ENCODE results near the gene GIMAP6.
"Not testable (repeated sequence)": the region's sequence is repeated elsewhere in the genome, so short reads cannot be mapped to it uniquely, and the experiment has no call there.

The GIMAP6 gene

DNA sequence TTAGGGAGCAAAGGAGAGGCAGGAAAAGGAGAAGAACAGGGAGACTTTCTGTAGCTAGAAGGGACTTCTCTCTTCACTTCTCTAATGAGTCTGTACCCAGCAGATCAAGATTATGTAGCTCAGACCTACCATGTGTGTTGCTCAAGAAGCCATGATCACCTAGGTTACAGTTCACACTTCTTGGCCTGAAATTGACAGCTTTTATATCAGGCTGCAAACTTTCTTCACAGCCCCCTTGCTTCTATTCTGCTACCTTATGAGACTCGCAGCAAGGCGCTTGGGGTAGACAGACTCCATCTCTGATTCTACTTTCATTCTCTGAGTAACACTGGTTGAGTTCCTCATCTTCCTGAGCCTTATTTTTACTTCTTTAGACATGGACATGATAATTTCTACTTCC, 33.7 kb upstream of the GIMAP6 start:
- Histone ChIP-seq H3K36me3 (ENCODE audit: insufficient read depth, low read length) (no peaks in the 10 kb centered on the region), H3K27ac (ENCODE audit: low read depth, low read length) (no peak overlapping the region), H3K4me1 (ENCODE audit: control insufficient read depth, insufficient read depth, low read length, unreplicated experiment) (no peaks in the 10 kb centered on the region), H3K4me3 (ENCODE audit: low read depth, low read length) (no peak overlapping the region), H2AFZ (ENCODE audit: low read length, unreplicated experiment) (no peak overlapping the region), H3K79me2 (ENCODE audit: control insufficient read depth, insufficient read depth, low read length, unreplicated experiment) (no peaks in the 10 kb centered on the region), H3K27me3 (ENCODE audit: insufficient read depth, low read length) (no peaks in the 10 kb centered on the region)

- Histone ChIP-seq H3K27ac (ENCODE audit: low read depth, low read length) (no peak overlapping the region), H3K4me1 (ENCODE audit: control insufficient read depth, insufficient read depth, low read length, unreplicated experiment) (no peaks in the 10 kb centered on the region), H3K36me3 (ENCODE audit: insufficient read depth, low read length) (no peaks in the 10 kb centered on the region), H3K4me3 (ENCODE audit: low read depth, low read length) (no peak overlapping the region), H3K79me2 (ENCODE audit: control insufficient read depth, insufficient read depth, low read length, unreplicated experiment) (no peaks in the 10 kb centered on the region), H3K27me3 (ENCODE audit: insufficient read depth, low read length) (no peaks in the 10 kb centered on the region), H2AFZ (ENCODE audit: low read length, unreplicated experiment) (no peak overlapping the region)
Measured at GRCh38 chr7:150665089-150665748, 33.0 kb upstream of the GIMAP6 start.

DNA sequence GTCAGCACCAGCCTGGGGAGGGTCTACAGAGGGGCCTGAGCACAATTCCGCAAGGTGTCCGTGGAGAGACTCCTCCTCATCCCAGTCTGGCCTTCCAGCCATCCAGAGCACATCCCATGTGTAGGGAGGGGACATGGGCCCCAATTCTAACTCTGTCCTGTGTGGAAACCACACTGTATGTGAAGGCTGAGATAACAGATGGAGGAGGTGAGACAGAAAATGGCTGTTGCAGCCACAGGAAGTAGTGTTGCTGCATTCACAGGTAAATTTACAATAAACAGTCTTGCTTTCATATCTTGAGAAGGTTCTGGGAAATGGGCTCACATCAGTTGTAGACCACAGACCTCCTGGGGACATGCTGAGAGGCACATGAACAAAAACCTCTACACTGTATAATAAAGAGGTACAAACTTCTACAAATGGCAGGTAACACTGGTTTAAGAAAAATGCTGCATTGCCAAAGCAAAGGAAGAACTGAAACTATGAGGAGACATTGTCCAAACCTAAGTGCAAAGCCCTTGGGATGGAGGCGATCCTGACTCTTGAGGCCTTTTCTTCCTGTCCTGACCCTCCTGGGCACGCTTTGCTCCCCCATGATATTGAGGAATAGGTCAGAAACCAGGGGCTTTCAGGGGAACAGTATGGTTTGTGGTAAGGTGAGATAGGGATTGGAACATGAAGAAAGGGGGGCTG, 31.8 kb upstream of the GIMAP6 start:
- no peak overlapping the region for H3K4me3 ChIP-seq (ENCODE audit: low read depth, low read length)
- no peak overlapping the region for H3K27ac ChIP-seq (ENCODE audit: low read depth, low read length)
- no peaks in the 10 kb centered on the region for H3K79me2 ChIP-seq (ENCODE audit: control insufficient read depth, insufficient read depth, low read length, unreplicated experiment)
- no peak overlapping the region for H2AFZ ChIP-seq (ENCODE audit: low read length, unreplicated experiment)
- no peaks in the 10 kb centered on the region for H3K4me1 ChIP-seq (ENCODE audit: control insufficient read depth, insufficient read depth, low read length, unreplicated experiment)
- H3K36me3 ChIP-seq (ENCODE audit: insufficient read depth, low read length) = no peaks in the 10 kb centered on the region
- no peaks in the 10 kb centered on the region for H3K27me3 ChIP-seq (ENCODE audit: insufficient read depth, low read length)

- H3K36me3 ChIP-seq (ENCODE audit: insufficient read depth, low read length); H3K79me2 ChIP-seq (ENCODE audit: control insufficient read depth, insufficient read depth, low read length, unreplicated experiment); H3K27ac ChIP-seq (ENCODE audit: low read depth, low read length); H3K4me3 ChIP-seq (ENCODE audit: low read depth, low read length); H2AFZ ChIP-seq (ENCODE audit: low read length, unreplicated experiment); H3K27me3 ChIP-seq (ENCODE audit: insufficient read depth, low read length); H3K4me1 ChIP-seq (ENCODE audit: control insufficient read depth, insufficient read depth, low read length, unreplicated experiment): not testable (repeated sequence)
Measured at GRCh38 chr7:150662821-150663220, 30.6 kb upstream of the GIMAP6 start.

DNA sequence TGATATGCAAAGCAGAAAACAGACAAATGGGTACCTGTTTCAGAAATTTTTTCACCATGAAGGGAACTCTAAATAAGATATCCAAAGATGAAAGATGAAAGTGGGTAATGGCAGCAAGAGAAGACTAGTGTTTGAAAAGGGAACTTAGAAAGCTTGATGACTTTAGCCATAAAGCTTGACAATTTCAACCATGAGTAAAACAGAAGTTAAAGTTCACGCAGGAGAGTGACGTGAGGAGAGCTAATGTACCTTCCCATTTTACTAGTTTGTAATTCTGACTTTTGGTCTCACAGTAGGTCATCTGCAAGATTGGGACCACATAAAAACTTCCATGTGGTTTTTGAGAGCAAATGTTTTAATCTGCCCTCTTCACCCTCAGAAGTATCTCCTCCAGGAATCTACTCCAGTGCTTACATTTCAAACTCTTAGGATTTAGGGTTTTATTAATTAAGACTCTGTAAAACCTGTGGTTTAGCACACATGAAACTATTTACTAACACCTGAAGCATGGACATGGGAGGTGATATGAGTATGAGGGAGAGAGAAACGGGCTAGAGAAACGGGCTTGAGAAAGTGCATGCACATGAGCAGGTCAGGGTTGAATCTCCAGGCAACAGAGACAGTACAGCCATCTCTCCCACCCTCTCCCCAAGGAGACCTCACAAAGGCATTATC, 28.9 kb upstream of the GIMAP6 start:
- Histone ChIP-seq H3K4me1 (ENCODE audit: control insufficient read depth, insufficient read depth, low read length, unreplicated experiment) (no peaks in the 10 kb centered on the region), H2AFZ (ENCODE audit: low read length, unreplicated experiment) (no peak overlapping the region), H3K4me3 (ENCODE audit: low read depth, low read length) (no peak overlapping the region), H3K36me3 (ENCODE audit: insufficient read depth, low read length) (no peaks in the 10 kb centered on the region), H3K27me3 (ENCODE audit: insufficient read depth, low read length) (no peaks in the 10 kb centered on the region), H3K27ac (ENCODE audit: low read depth, low read length) (no peak overlapping the region), H3K79me2 (ENCODE audit: control insufficient read depth, insufficient read depth, low read length, unreplicated experiment) (no peaks in the 10 kb centered on the region)

DNA sequence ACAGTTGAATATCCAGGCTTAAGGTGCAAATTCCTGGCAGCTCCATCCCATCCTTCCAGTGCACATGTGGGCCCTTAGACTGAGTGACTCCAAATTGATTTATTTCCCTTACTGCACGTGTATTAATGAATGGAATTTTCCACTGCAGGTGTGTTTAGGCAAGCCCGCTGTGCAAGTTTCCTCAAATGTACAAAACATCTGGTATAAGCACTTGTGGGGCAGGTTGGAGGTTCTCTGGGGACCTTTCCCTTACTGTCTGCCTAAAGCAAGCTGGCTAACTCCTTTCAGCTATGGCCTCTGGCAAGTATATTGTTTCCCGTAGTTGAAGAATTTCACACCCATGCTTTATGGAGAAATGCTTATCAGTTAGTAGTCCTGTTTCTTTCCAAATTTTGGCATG, 25.3 kb upstream of the GIMAP6 start:
- H3K4me1 ChIP-seq (ENCODE audit: control insufficient read depth, insufficient read depth, low read length, unreplicated experiment) = no peaks in the 10 kb centered on the region

DNA sequence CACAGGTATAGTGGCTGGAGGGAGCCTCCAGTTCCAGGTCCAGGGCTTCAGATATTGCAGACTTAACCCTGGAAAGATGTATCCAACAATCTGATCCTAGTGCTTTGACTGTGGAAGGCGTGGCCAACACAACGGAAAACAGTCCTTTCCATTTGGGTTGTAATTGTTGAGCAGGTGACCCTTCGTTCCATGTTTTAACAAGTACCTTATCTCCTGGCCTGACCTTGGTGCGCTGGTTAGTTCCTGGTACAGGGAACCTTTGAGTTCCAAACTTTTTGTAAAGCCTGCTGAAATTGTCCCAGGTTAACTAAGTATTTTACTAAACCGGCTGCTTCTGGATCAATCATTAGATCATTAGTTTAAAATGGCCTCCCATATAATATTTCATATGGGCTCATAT, 23.9 kb upstream of the GIMAP6 start:
- H3K4me3 ChIP-seq (ENCODE audit: low read depth, low read length) = no peak overlapping the region
- no peaks in the 10 kb centered on the region for H3K79me2 ChIP-seq (ENCODE audit: control insufficient read depth, insufficient read depth, low read length, unreplicated experiment)
- H3K36me3 ChIP-seq (ENCODE audit: insufficient read depth, low read length) = no peaks in the 10 kb centered on the region
- no peaks in the 10 kb centered on the region for H3K4me1 ChIP-seq (ENCODE audit: control insufficient read depth, insufficient read depth, low read length, unreplicated experiment)
- H3K27ac ChIP-seq (ENCODE audit: low read depth, low read length) = no peak overlapping the region
- no peak overlapping the region for H2AFZ ChIP-seq (ENCODE audit: low read length, unreplicated experiment)
- H3K27me3 ChIP-seq (ENCODE audit: insufficient read depth, low read length) = no peaks in the 10 kb centered on the region

More for the DNA sequence above, 25.3 kb upstream of the GIMAP6 start:
- Histone ChIP-seq H3K27me3 (ENCODE audit: insufficient read depth, low read length) (no peaks in the 10 kb centered on the region), H3K4me3 (ENCODE audit: low read depth, low read length) (no peak overlapping the region), H3K27ac (ENCODE audit: low read depth, low read length) (no peak overlapping the region), H3K36me3 (ENCODE audit: insufficient read depth, low read length) (no peaks in the 10 kb centered on the region), H3K79me2 (ENCODE audit: control insufficient read depth, insufficient read depth, low read length, unreplicated experiment) (no peaks in the 10 kb centered on the region), H2AFZ (ENCODE audit: low read length, unreplicated experiment) (no peak overlapping the region)

DNA sequence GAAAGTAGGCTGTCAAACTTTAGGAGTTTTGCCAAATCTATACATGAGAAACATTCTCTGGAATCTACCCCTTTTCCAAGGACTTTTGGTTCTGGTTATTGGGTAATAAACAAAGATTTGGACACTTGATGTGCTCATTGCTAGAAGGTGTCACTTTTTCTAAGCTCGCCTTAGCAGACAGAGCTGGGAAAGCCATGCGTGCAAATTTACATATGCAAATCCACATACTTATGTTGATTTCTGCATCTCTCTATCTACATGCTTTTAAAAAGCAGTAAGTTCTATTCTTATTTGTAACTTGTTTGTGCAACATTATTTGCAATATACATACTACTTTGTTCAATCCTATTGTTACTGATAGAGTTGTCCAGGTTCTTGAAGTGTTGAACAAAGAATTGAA, 22.5 kb upstream of the GIMAP6 start:
- H3K4me3 ChIP-seq (ENCODE audit: low read depth, low read length) = no peak overlapping the region

GRCh38 chr7:150649080-150649385, 16.8 kb upstream of the GIMAP6 start:
- Histone ChIP-seq H3K4me1 (ENCODE audit: control insufficient read depth, insufficient read depth, low read length, unreplicated experiment) (no peaks in the 10 kb centered on the region), H3K36me3 (ENCODE audit: insufficient read depth, low read length) (no peaks in the 10 kb centered on the region), H3K27ac (ENCODE audit: low read depth, low read length) (no peak overlapping the region), H2AFZ (ENCODE audit: low read length, unreplicated experiment) (no peak overlapping the region), H3K27me3 (ENCODE audit: insufficient read depth, low read length) (no peaks in the 10 kb centered on the region), H3K79me2 (ENCODE audit: control insufficient read depth, insufficient read depth, low read length, unreplicated experiment) (no peaks in the 10 kb centered on the region), H3K4me3 (ENCODE audit: low read depth, low read length) (no peak overlapping the region)

More for the DNA sequence above, 22.5 kb upstream of the GIMAP6 start:
- no peak overlapping the region for H3K27ac ChIP-seq (ENCODE audit: low read depth, low read length)
- H3K4me1 ChIP-seq (ENCODE audit: control insufficient read depth, insufficient read depth, low read length, unreplicated experiment) = no peaks in the 10 kb centered on the region
- H2AFZ ChIP-seq (ENCODE audit: low read length, unreplicated experiment) = no peak overlapping the region
- H3K27me3 ChIP-seq (ENCODE audit: insufficient read depth, low read length) = no peaks in the 10 kb centered on the region
- H3K79me2 ChIP-seq (ENCODE audit: control insufficient read depth, insufficient read depth, low read length, unreplicated experiment) = no peaks in the 10 kb centered on the region
- H3K36me3 ChIP-seq (ENCODE audit: insufficient read depth, low read length) = no peaks in the 10 kb centered on the region

DNA sequence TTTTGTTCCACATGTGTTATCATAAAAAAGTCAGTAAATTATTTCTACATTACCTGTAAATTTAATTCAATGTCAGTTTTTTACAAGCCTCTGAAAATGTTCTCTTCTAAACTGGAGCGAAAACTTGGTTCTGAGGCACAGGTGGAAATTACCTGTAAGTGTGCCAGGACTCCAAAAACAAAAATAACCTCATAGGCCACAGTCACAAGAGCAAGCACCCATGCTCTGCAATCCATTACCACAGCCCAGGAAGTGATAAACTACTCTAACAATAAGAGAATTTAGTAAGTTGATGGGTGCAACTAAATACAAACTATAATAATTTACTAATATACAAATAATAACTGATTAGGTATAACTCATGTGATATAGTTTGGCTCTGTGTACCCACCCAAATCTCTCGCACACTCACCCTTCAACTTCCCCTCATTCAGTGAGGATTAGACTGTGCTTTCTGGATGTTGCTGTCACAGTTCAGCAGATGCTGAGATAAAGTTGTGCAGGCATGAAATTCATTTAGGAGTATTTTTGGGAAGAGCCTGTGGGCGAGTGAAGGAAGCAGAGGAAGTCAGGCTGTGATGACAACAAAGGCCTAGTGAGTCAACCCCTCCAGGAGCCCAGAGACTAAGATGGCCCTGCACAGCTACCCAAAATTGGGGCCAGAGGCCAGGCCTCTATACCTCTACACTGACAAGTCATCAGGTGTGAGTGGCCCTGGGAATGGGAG, 16.3 kb upstream of the GIMAP6 start:
- Histone ChIP-seq H2AFZ (ENCODE audit: low read length, unreplicated experiment) (no peak overlapping the region), H3K27ac (ENCODE audit: low read depth, low read length) (no peak overlapping the region), H3K27me3 (ENCODE audit: insufficient read depth, low read length) (no peaks in the 10 kb centered on the region), H3K36me3 (ENCODE audit: insufficient read depth, low read length) (no peaks in the 10 kb centered on the region), H3K4me3 (ENCODE audit: low read depth, low read length) (no peak overlapping the region), H3K79me2 (ENCODE audit: control insufficient read depth, insufficient read depth, low read length, unreplicated experiment) (no peaks in the 10 kb centered on the region), H3K4me1 (ENCODE audit: control insufficient read depth, insufficient read depth, low read length, unreplicated experiment) (no peaks in the 10 kb centered on the region)
